ENCODE measurements around the gene TAF4B. TPM values are rescaled to one million over a fixed set of nuclear protein-coding genes. Genes with fewer than 3 reads are reported as not detected.

Gene TAF4B
- total and polyA plus RNA-seq, 9 of the 15 experiments (the other 6 are each of a cell fraction or from before 2014, with no cell fraction given): 4.5 to 25.3 (median 20.5) TPM

DNA sequence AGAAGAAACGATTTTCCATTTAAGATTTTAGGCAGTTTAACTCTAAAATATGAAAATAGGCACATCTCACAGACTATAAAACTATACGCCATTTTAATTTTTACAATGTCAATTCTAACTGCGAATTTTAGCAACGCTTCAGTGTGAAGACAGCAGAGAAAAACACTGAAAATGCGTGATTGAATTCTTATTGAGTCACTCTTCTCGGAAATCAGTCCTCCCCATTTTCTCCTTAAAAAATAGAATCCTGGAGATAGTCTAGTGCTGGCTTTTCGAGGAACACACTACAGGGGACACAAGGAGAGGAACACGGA is 373 bp upstream of the TAF4B start (continued):
- TF ChIP-seq OTX1 (CRISPR knock-in tag; IDR thresholded peaks at IDR 0.05) (no peak), SMARCA4 (IDR thresholded peaks at IDR 0.05) (0 out of 2 replicates have a peak, but pooled peaks have one; percentile 34), WHSC1 (IDR thresholded peaks at IDR 0.05; ENCODE audit: low read length) (no peak), DPF2 (IDR thresholded peaks at IDR 0.05) (peak; percentile 24; the same call in 1 of the 2 replicates), ZNF695 (CRISPR knock-in tag; IDR thresholded peaks at IDR 0.05) (no peak), SRSF9 (IDR thresholded peaks at IDR 0.05; ENCODE audit: borderline replicate concordance, low read depth, low read length) (no peak), MAFK (IDR thresholded peaks at IDR 0.05; ENCODE audit: low read length) (peak; percentile 21; the same call in 1 of the 2 replicates), BRD9 (IDR thresholded peaks at IDR 0.05; ENCODE audit: low read depth, partially characterized antibody) (no peak), ARID2 (IDR thresholded peaks at IDR 0.05) (no peak), XRCC5 (IDR thresholded peaks at IDR 0.05; ENCODE audit: low read depth, low read length) (no peak), RCOR1 (IDR thresholded peaks at IDR 0.05; ENCODE audit: borderline replicate concordance in 1 of 2, low read depth in 2 of 2, low read length in 2 of 2) (peak in 1 of 2 experiments; percentile 18; a peak in 1 of 4 replicates), EP300 (IDR thresholded peaks at IDR 0.05; ENCODE audit: low read length) (0 out of 2 replicates have a peak, but pooled peaks have one; percentile 42), ZNF311 (CRISPR knock-in tag; IDR thresholded peaks at IDR 0.05) (no peak), ETV6 (IDR thresholded peaks at IDR 0.05; ENCODE audit: borderline replicate concordance in 1 of 2, low read depth in 2 of 2, low read length in 1 of 2) (no peak), ETV6 (CRISPR knock-in tag; IDR thresholded peaks at IDR 0.05; ENCODE audit: borderline replicate concordance) (no peak), ZNF184 (CRISPR knock-in tag; IDR thresholded peaks at IDR 0.05) (no peak), ZBTB12 (CRISPR knock-in tag; IDR thresholded peaks at IDR 0.05) (no peak)
- TF ChIP-seq, protein P1, sequence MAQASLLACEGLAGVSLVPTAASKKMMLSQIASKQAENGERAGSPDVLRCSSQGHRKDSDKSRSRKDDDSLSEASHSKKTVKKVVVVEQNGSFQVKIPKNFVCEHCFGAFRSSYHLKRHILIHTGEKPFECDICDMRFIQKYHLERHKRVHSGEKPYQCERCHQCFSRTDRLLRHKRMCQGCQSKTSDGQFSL (CRISPR knock-in tag; IDR thresholded peaks at IDR 0.05): no peak
- TF ChIP-seq, protein P1 (tag; IDR thresholded peaks at IDR 0.05): 0 out of 4 replicates have a peak, but pooled peaks of 1 of the 2 experiments have one; percentile 30
- TF ChIP-seq, protein P2, sequence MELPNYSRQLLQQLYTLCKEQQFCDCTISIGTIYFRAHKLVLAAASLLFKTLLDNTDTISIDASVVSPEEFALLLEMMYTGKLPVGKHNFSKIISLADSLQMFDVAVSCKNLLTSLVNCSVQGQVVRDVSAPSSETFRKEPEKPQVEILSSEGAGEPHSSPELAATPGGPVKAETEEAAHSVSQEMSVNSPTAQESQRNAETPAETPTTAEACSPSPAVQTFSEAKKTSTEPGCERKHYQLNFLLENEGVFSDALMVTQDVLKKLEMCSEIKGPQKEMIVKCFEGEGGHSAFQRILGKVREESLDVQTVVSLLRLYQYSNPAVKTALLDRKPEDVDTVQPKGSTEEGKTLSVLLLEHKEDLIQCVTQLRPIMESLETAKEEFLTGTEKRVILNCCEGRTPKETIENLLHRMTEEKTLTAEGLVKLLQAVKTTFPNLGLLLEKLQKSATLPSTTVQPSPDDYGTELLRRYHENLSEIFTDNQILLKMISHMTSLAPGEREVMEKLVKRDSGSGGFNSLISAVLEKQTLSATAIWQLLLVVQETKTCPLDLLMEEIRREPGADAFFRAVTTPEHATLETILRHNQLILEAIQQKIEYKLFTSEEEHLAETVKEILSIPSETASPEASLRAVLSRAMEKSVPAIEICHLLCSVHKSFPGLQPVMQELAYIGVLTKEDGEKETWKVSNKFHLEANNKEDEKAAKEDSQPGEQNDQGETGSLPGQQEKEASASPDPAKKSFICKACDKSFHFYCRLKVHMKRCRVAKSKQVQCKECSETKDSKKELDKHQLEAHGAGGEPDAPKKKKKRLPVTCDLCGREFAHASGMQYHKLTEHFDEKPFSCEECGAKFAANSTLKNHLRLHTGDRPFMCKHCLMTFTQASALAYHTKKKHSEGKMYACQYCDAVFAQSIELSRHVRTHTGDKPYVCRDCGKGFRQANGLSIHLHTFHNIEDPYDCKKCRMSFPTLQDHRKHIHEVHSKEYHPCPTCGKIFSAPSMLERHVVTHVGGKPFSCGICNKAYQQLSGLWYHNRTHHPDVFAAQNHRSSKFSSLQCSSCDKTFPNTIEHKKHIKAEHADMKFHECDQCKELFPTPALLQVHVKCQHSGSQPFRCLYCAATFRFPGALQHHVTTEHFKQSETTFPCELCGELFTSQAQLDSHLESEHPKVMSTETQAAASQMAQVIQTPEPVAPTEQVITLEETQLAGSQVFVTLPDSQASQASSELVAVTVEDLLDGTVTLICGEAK (IDR thresholded peaks at IDR 0.05): peak; percentile 53; the same call in 1 of the 2 replicates
- TF ChIP-seq, protein P2 (CRISPR knock-in tag; IDR thresholded peaks at IDR 0.05): no peak
